Neuronal stem cell (in vitro differentiated cells): ENCODE measurements around the gene RHOA.

Experiments
- DNase-seq: peaks from one replicate; pipeline ENCODE4 v3.0.0-alpha.2; 2013; ENCODE audit warnings: low spot score
- H2AFZ ChIP-seq: one replicate; pipeline ENCODE4 v1.6.1; 2013; ENCODE audit warnings: mild to moderate bottlenecking, low read length, inconsistent platforms
- H2AK5ac ChIP-seq: 2 replicates; pipeline ENCODE4 v1.6.1; 2013; ENCODE audit warnings: low read depth, mild to moderate bottlenecking, inconsistent platforms, low read length, moderate library complexity, mixed read lengths
- H2BK120ac ChIP-seq: 2 replicates; pipeline ENCODE4 v1.6.1; 2013; ENCODE audit warnings: low read depth, mild to moderate bottlenecking, inconsistent platforms, low read length, moderate library complexity, mixed read lengths
- H2BK12ac ChIP-seq: one replicate; pipeline ENCODE4 v1.6.1; 2013; ENCODE audit warnings: low read length, inconsistent platforms
- H2BK15ac ChIP-seq: 2 replicates; pipeline ENCODE4 v1.6.1; 2013; ENCODE audit warnings: mild to moderate bottlenecking, low read length, inconsistent platforms, mixed read lengths
- H2BK5ac ChIP-seq: one replicate; pipeline ENCODE4 v1.6.1; 2013; ENCODE audit warnings: inconsistent platforms, mild to moderate bottlenecking, low read length, moderate library complexity
- H3K14ac ChIP-seq: one replicate; pipeline ENCODE4 v1.6.1; 2013; ENCODE audit warnings: low read length, inconsistent platforms
- H3K18ac ChIP-seq: 2 replicates; pipeline ENCODE4 v1.6.1; 2013; ENCODE audit warnings: low read length, inconsistent platforms
- H3K23ac ChIP-seq: 2 replicates; pipeline ENCODE4 v1.6.1; 2013; ENCODE audit warnings: low read depth, mild to moderate bottlenecking, mixed read lengths, low read length, inconsistent platforms; ENCODE audit not compliant: poor library complexity
- H3K27ac ChIP-seq: replicated peaks from 3 replicates; pipeline ENCODE4 v1.5.1; 2013; ENCODE audit warnings: low read length, inconsistent platforms
- H3K27me3 ChIP-seq, 3 experiments: 2 replicates each; pipeline ENCODE4 v1.6.1; 2013; ENCODE audit warnings: low read length in 3 of 3, mild to moderate bottlenecking in 2 of 3, inconsistent platforms in 1 of 3, low read depth in 1 of 3, mixed read lengths in 1 of 3, moderate library complexity in 1 of 3; ENCODE audit not compliant: control insufficient read depth in 3 of 3, insufficient read depth in 3 of 3
- H3K36me3 ChIP-seq, 2 donors: replicated peaks in 1 of 2; 2 replicates each; pipeline ENCODE4 v1.6.1; 2013; ENCODE audit warnings: low read length in 2 of 2; ENCODE audit not compliant: control insufficient read depth in 2 of 2, insufficient read depth in 2 of 2
- H3K4ac ChIP-seq: 2 replicates; pipeline ENCODE4 v1.6.1; 2013; ENCODE audit warnings: inconsistent platforms, mild to moderate bottlenecking, low read length, moderate library complexity
- H3K4me1 ChIP-seq, 2 donors: 1 replicate in 1 of 2; 2 replicates in 1 of 2; pipeline ENCODE4 v1.6.1; 2013; ENCODE audit warnings: low read length in 2 of 2, low read depth in 1 of 2; ENCODE audit not compliant: control insufficient read depth in 2 of 2, insufficient read depth in 1 of 2
- H3K4me2 ChIP-seq: one replicate; pipeline ENCODE4 v1.6.1; 2013; ENCODE audit warnings: mild to moderate bottlenecking, low read length, inconsistent platforms; ENCODE audit not compliant: insufficient read depth, poor library complexity, severe bottlenecking
- H3K4me3 ChIP-seq, 2 donors: 2 replicates each; pipeline ENCODE4 v1.5.1; 2013; ENCODE audit warnings: low read length in 2 of 2, mild to moderate bottlenecking in 2 of 2, inconsistent platforms in 1 of 2, moderate library complexity in 1 of 2
- H3K79me1 ChIP-seq: one replicate; pipeline ENCODE4 v1.6.1; 2013; ENCODE audit warnings: low read depth, mild to moderate bottlenecking, inconsistent platforms, low read length, moderate library complexity
- H3K9ac ChIP-seq: one replicate; pipeline ENCODE4 v1.6.1; 2013; ENCODE audit warnings: mild to moderate bottlenecking, low read depth, low read length, inconsistent platforms; ENCODE audit not compliant: poor library complexity
- H3K9me3 ChIP-seq, 2 donors: replicated peaks in 1 of 2; 2 replicates each; pipeline versions ENCODE3 to v1.6.1; 2013; ENCODE audit warnings: low read length in 2 of 2, mild to moderate bottlenecking in 2 of 2, inconsistent platforms in 1 of 2, low read depth in 1 of 2, mixed read lengths in 1 of 2, moderate library complexity in 1 of 2; ENCODE audit not compliant: control insufficient read depth in 2 of 2, insufficient read depth in 1 of 2
- H4K8ac ChIP-seq: one replicate; pipeline ENCODE4 v1.6.1; 2013; ENCODE audit warnings: low read depth, mild to moderate bottlenecking, inconsistent platforms, low read length, moderate library complexity
- H4K91ac ChIP-seq: one replicate; pipeline ENCODE4 v1.6.1; 2013; ENCODE audit warnings: low read length, low read depth, mild to moderate bottlenecking, inconsistent platforms; ENCODE audit not compliant: poor library complexity
- WGBS, 2 donors: extraction: QIAGEN DNeasy Blood & Tissue Kit; methylation state at CpG; one replicate each; pipeline ENCODE4 v1.1.7; 2013; ENCODE audit warnings: missing lambda C conversion rate in 2 of 2, mixed read lengths in 1 of 2; ENCODE audit not compliant: insufficient read length in 2 of 2, insufficient replicate concordance in 1 of 2; ENCODE audit errors: extremely low coverage in 2 of 2; 5-methylcytosine and 5-hydroxymethylcytosine counted together

RHOA gene

DNA sequence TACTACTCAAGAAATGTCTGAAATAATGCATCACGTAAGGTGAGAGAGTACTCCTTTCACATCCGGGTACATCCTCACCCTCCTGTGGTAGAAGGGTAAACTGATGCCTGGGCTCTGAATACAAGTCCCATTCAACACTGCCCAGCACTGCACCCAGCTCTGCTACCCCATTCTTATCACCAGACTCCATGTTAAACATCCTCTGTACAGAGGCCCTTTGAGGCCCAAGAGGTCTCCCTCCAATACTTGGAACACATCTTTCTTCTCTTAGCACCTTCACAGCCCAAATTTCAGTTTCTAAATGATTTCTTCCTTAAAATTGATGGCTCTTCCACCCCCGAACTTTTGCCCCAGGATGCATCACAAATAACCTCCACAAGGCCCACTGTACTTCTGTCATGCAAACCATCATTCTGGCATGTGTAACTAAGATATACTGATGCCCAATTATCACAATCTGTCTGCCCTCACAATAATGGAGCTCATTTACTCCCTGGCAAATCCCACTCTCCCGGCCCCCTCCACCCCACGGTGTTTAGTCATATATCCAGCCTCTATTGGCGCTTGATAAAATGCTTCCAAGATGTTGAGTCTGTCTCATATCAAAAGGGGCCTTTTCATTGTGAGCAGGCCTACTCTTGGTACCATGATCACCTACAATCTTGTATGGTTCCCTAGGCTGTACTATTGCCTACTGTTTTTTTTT is 41.0 kb downstream of the RHOA start:
- Histone ChIP-seq H3K9me3 (peaks cover 0 to 2% of the 10 kb centered on the region in 2 donors), H3K79me1 (peaks cover 4% of the 10 kb centered on the region), H3K14ac (no peak overlapping the region), H2BK15ac (no peak overlapping the region), H2BK12ac (no peak overlapping the region), H3K23ac (no peak overlapping the region), H3K27me3 (no peaks in the 10 kb centered on the region), H2AK5ac (no peak overlapping the region), H3K4me3 (peak overlapping the region in 1 of 2 donors; percentile 48), H3K4ac (no peak overlapping the region), H4K91ac (no peak overlapping the region), H3K4me2 (no peak overlapping the region), H2BK5ac (no peak overlapping the region), H3K9ac (no peak overlapping the region), H3K4me1 (no peaks in the 10 kb centered on the region), H3K36me3 (peaks cover 35 to 92% of the 10 kb centered on the region in 2 donors), H2AFZ (no peak overlapping the region), H2BK120ac (no peak overlapping the region), H3K18ac (no peak overlapping the region), H4K8ac (no peak overlapping the region), H3K27ac (no peak overlapping the region)
- DNase-seq = no peak
- no CpG with 5 or more reads among the region's 6 CpGs for WGBS, 2 donors

DNA sequence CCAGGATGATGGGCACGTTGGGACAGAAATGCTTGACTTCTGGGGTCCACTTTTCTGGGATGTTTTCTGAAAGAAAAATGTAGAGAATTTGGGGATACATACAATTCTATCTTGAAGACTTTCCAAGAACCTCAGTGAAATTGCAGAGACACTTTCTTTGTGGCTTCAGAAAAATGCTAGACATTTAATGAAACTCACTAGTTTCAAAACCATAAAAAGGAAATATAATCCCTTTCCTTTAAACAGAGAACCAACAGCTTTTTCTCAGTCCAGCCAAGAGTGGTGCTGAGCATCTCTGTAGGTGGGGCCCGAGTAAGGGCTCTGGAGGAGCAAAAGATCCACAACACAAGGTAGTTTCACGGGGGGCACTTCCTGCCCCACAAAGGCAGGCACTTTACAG is 49.2 kb downstream of the RHOA start:
- Histone ChIP-seq H3K36me3 (peaks cover 30 to 81% of the 10 kb centered on the region in 2 donors), H3K4me3 (no peak overlapping the region), H3K4ac (no peak overlapping the region), H2BK12ac (no peak overlapping the region), H2BK120ac (no peak overlapping the region), H3K79me1 (peaks cover 1% of the 10 kb centered on the region), H3K4me1 (peaks cover 7 to 8% of the 10 kb centered on the region in 2 donors), H4K8ac (no peak overlapping the region), H3K18ac (no peak overlapping the region), H4K91ac (no peak overlapping the region), H2BK5ac (no peak overlapping the region), H3K14ac (no peak overlapping the region), H3K27me3 (no peaks in the 10 kb centered on the region), H3K27ac (no peak overlapping the region), H3K9me3 (no peaks in the 10 kb centered on the region), H3K9ac (no peak overlapping the region), H2BK15ac (no peak overlapping the region), H3K23ac (no peak overlapping the region), H2AFZ (no peak overlapping the region), H2AK5ac (no peak overlapping the region), H3K4me2 (no peak overlapping the region)
- no CpG with 5 or more reads among the region's 3 CpGs for whole genome bisulfite sequencing, 2 donors
- no peak for DNase-seq

GRCh38 chr3:49359623-49360022 is 52.2 kb downstream of the RHOA start:
- Histone ChIP-seq H2AK5ac (no peak overlapping the region), H3K27ac (no peak overlapping the region), H3K4me3 (no peak overlapping the region), H3K27me3 (no peaks in the 10 kb centered on the region), H3K9ac (no peak overlapping the region), H2AFZ (no peak overlapping the region), H2BK15ac (no peak overlapping the region), H2BK120ac (no peak overlapping the region), H2BK5ac (no peak overlapping the region), H2BK12ac (no peak overlapping the region), H3K18ac (no peak overlapping the region), H4K91ac (no peak overlapping the region), H3K4ac (no peak overlapping the region), H3K23ac (no peak overlapping the region), H3K4me2 (no peak overlapping the region), H3K79me1 (peaks cover under 1% of the 10 kb centered on the region), H3K9me3 (peaks cover 0 to 4% of the 10 kb centered on the region in 2 donors), H3K14ac (no peak overlapping the region), H3K4me1 (peaks cover 7 to 10% of the 10 kb centered on the region in 2 donors), H4K8ac (no peak overlapping the region), H3K36me3 (peaks cover 32 to 76% of the 10 kb centered on the region in 2 donors)
- no CpG with 5 or more reads among the region's 2 CpGs for WGBS, 2 donors
- DNase-seq = no peak

DNA sequence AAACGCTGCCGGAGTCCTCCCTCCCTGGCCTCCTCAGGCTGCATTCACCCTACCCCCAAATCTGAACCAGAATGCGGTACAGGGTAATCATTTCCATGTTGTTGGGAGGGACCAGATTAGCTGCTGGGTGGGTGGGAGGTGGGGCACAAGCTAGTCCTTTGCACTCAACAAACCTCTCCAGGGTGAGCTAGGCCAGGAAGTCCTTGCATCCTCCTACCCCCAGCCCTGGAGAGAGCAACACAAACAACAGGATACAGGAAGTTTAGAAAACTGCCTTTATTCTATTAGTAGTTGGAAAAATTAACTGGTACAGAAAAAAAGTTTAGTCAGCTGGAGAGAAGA is 52.9 kb downstream of the RHOA start:
- Histone ChIP-seq H3K4me3 (peak overlapping the region; percentile 75 to 89), H3K4ac (no peak overlapping the region), H3K4me2 (peak overlapping the region; percentile 55), H3K9ac (peak overlapping the region; percentile 83), H2BK120ac (peak overlapping the region; percentile 89), H2BK5ac (peak overlapping the region; percentile 96), H3K23ac (no peak overlapping the region), H3K79me1 (no peaks in the 10 kb centered on the region), H2AK5ac (peak overlapping the region; percentile 38), H4K8ac (no peak overlapping the region), H3K14ac (no peak overlapping the region), H3K27me3 (no peaks in the 10 kb centered on the region), H3K4me1 (peaks cover 7 to 10% of the 10 kb centered on the region in 2 donors), H3K18ac (peak overlapping the region; percentile 97), H3K27ac (peak overlapping the region; percentile 100), H4K91ac (no peak overlapping the region), H2AFZ (peak overlapping the region; percentile 88), H3K9me3 (peaks cover 0 to 4% of the 10 kb centered on the region in 2 donors), H3K36me3 (peaks cover 32 to 73% of the 10 kb centered on the region in 2 donors), H2BK15ac (no peak overlapping the region), H2BK12ac (no peak overlapping the region)
- no peak for DNase-seq
- WGBS, 2 donors = no CpG with 5 or more reads among the region's 3 CpGs
